WI38 (cell line): ENCODE measurements around the gene PLD1.

ENCODE experiments used
- H3K4me3 ChIP-seq: 2 replicates; pipeline ENCODE4 v1.5.1; 2011; ENCODE audit warnings: low read depth, mild to moderate bottlenecking, control low read depth, low read length
- CTCF ChIP-seq: IDR thresholded peaks from 2 replicates; pipeline ENCODE4 v1.5.1; 2012; ENCODE audit warnings: low read depth, mild to moderate bottlenecking, control low read depth, low read length

The PLD1 gene

DNA sequence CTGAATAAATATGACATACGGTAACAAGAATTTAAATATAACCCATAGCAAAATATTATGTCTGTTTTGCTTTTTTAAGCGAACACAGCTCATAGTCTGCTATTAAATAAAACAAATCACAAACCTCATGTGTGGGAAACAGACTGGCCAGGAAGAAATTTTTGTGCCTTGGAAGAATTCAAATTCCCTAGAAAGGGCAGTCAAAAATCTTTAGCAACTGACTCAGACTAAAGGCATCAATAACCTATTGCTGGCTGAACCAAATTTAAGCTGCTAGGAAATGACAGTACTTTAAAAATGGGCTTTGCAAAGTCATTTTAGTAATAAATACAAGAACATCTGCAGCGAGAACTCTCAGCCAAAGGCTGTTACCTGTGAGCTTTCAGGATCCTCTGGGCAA is 151.4 kb downstream of the PLD1 start:
- no peak for TF ChIP-seq CTCF
- H3K4me3 ChIP-seq = no peak overlapping the region

- no peak for TF ChIP-seq CTCF
- H3K4me3 ChIP-seq = no peak overlapping the region
Measured at GRCh38 chr3:171654809-171655208, 155.5 kb downstream of the PLD1 start.

DNA sequence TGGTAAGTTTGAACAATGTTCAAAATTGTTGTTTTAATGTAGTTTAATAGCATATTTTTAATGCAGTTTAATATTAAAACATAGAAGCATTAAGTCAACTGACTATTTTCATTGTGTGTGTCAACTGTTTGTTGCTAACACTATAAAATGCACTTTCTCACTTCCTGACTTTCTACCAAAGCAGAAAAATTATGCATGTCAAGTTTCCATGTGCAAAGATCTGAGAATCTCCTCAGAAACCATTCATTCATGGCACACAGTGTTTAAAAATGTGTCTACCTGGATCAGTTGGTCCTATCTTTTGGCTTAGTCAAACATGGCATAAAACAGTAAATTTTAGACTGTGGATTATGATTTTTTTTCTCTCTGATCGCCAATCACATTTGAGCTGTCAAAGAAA is 156.0 kb downstream of the PLD1 start:
- no peak overlapping the region for H3K4me3 ChIP-seq
- TF ChIP-seq CTCF = no peak

- no peak overlapping the region for H3K4me3 ChIP-seq
- no peak for TF ChIP-seq CTCF
Measured at GRCh38 chr3:171653701-171654100, 156.6 kb downstream of the PLD1 start.

DNA sequence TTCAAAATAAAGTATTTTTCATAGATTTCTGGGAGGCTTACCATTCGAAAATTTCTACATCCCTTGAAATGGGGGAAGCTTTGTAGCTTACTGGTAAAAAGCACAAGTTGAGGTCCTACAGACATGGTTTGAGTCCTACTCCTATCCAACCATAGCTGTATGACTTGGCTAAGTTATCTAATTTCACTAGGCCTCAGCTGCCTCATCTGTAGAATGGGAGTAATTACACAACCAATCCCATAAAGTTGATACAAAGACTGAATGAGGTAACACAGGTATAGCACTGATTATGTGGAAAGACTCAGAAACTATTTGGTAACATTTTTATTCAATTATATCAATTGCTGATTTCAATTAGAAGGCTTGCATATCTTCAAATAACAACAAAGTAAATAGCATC is 157.4 kb downstream of the PLD1 start:
- TF ChIP-seq CTCF = no peak
- H3K4me3 ChIP-seq = no peak overlapping the region

- no peak overlapping the region for H3K4me3 ChIP-seq
- no peak for TF ChIP-seq CTCF
Measured at GRCh38 chr3:171649911-171650592, 160.2 kb downstream of the PLD1 start.

DNA sequence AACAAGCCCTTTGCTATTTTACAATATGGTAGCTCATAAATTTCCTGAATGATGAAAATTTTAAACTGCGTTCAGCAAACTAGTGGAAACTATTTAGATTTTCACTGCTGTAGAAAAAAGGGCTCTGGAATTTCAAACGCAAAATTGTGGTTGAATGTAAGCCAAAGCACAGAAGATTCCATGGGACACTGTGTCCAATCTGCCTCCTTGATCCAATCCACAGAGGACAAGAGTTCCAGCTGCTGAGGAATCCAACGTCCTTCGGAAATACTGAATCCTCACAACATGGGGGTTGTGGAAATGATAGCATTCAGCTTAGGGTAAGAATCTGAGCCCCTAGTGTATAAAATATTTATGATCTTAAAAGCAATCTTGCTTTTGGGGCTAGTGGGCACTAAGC is 161.0 kb downstream of the PLD1 start:
- TF ChIP-seq CTCF = no peak
- H3K4me3 ChIP-seq = no peak overlapping the region
